EL (cell line): ENCODE measurements around the gene ADCY5.

Experiments
- DNase-seq: peaks from one replicate; pipeline ENCODE4 v3.0.0-alpha.2; 2016

ADCY5 gene

GRCh38 chr3:123385001-123385401 lies 63.9 kb downstream of the ADCY5 start:
- DNase-seq = no peak

- DNase-seq = no peak
These were observed 64.6 kb downstream of the ADCY5 start for GRCh38 chr3:123384256-123384655.

GRCh38 chr3:123383091-123384053 lies 65.5 kb downstream of the ADCY5 start:
- DNase-seq = peak; percentile 62

GRCh38 chr3:123380261-123380660 lies 68.6 kb downstream of the ADCY5 start:
- no peak for DNase-seq

GRCh38 chr3:123379041-123379830 lies 69.7 kb downstream of the ADCY5 start:
- no peak for DNase-seq

- DNase-seq = no peak
These were observed 70.4 kb downstream of the ADCY5 start for GRCh38 chr3:123378409-123378915.

- DNase-seq = no peak
These were observed 71.6 kb downstream of the ADCY5 start for GRCh38 chr3:123377243-123377740.

GRCh38 chr3:123376451-123377242 lies 72.2 kb downstream of the ADCY5 start:
- no peak for DNase-seq

GRCh38 chr3:123375014-123375940 lies 73.6 kb downstream of the ADCY5 start:
- DNase-seq = no peak

- no peak for DNase-seq
These were observed 74.9 kb downstream of the ADCY5 start for GRCh38 chr3:123374016-123374415.

GRCh38 chr3:123373474-123373987 lies 75.4 kb downstream of the ADCY5 start:
- no peak for DNase-seq

GRCh38 chr3:123372686-123373473 lies 76.0 kb downstream of the ADCY5 start:
- DNase-seq = no peak

- no peak for DNase-seq
These were observed 76.8 kb downstream of the ADCY5 start for GRCh38 chr3:123371859-123372685.

GRCh38 chr3:123371426-123371825 lies 77.5 kb downstream of the ADCY5 start:
- DNase-seq = no peak

GRCh38 chr3:123370819-123371218 lies 78.1 kb downstream of the ADCY5 start:
- DNase-seq = no peak

- DNase-seq = no peak
These were observed 79.8 kb downstream of the ADCY5 start for GRCh38 chr3:123369085-123369484.

GRCh38 chr3:123367467-123368154 lies 81.3 kb downstream of the ADCY5 start:
- no peak for DNase-seq

- DNase-seq = no peak
These were observed 83.3 kb downstream of the ADCY5 start for GRCh38 chr3:123365450-123366143.
